Measurements from ENCODE around the gene FN3KRP.

FN3KRP gene, protein sequence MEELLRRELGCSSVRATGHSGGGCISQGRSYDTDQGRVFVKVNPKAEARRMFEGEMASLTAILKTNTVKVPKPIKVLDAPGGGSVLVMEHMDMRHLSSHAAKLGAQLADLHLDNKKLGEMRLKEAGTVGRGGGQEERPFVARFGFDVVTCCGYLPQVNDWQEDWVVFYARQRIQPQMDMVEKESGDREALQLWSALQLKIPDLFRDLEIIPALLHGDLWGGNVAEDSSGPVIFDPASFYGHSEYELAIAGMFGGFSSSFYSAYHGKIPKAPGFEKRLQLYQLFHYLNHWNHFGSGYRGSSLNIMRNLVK

DNA sequence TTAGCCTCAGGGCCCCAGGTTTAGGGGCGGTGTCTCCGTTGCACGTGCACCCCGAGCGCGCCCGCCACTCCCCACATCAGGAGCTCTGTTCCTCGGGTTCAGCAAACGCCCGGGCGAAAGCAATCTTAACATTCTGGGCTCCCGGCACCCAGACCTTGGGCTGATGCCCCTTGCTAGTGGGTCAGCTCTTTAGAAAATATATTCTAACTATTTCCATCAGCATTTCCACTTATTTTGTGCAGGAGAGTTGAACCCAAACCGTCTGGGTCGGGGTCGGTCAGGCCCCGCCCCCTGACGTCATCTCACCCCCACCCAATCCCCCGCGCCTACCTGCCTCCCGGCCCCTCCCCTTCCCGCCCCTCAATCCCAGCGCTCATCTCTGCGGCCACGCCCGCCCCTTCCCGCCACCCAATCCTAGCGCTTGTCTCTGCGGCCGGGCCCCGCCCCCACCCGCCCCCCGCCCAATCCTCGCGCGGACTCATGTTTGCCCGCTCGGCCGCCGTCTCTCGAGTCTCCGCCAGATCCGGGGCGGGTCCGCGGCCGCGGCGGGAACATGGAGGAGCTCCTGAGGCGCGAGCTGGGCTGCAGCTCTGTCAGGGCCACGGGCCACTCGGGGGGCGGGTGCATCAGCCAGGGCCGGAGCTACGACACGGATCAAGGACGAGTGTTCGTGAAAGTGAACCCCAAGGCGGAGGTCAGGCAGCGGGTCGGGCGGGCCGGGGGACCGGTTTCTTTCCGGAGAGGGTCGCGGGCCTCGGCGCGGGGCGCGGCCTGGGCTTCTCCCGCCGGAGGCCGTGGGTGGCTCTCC, at the start of gene FN3KRP:
TSS of gene FN3KRP (plus strand) at position 504 of the 808 bp plus-strand sequence. CDS start at position 554, 50 bp downstream.
- FAIRE-seq, result no peak
- DNase-seq (ENCODE audit: low spot score), result peak; percentile 62

- DNase-seq (ENCODE audit: low spot score) (no peak), FAIRE-seq (no peak)
Observed at GRCh38 chr17:82666931-82667667, 49.4 kb upstream of the FN3KRP start.

GRCh38 chr17:82667668-82668000, 48.9 kb upstream of the FN3KRP start:
- no peak for FAIRE-seq
- DNase-seq (ENCODE audit: low spot score), result no peak

DNA sequence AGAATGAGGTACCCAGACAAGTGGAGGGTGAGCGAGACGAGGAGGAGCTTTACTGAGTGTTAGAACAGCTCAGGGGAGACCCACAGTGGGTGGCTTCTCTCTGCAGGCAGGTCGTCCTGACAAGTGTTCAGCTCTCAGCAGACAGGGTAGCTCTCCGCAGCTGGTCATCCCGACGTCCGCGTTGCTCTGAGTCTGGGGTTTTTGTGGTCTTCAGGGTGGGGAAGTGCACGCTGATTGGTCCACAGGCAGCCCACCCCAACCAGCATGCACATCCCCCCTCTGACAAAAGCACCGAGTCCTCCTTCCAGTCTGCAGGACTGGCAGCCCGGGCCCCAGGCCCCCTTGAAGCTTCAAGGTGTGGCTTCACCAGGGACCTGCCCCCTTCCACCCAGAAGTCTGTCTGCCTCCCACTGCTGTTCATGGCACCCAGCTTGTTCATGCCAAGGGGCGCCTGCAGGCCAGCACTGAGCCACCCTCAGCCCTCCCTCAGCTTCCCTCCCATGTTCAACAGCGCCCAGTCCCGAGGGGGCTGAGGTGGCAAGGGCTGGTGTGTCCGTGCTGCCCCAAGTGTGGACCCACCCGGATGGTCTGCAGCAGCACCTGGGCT, 48.4 kb upstream of the FN3KRP start:
- FAIRE-seq, result no peak
- DNase-seq (ENCODE audit: low spot score), result no peak

- no peak for DNase-seq (ENCODE audit: low spot score)
- no peak for FAIRE-seq
Observed at GRCh38 chr17:82668631-82669099, 47.8 kb upstream of the FN3KRP start.

- DNase-seq (ENCODE audit: low spot score) (no peak), FAIRE-seq (no peak)
Observed at GRCh38 chr17:82670661-82671450, 45.6 kb upstream of the FN3KRP start.

DNA sequence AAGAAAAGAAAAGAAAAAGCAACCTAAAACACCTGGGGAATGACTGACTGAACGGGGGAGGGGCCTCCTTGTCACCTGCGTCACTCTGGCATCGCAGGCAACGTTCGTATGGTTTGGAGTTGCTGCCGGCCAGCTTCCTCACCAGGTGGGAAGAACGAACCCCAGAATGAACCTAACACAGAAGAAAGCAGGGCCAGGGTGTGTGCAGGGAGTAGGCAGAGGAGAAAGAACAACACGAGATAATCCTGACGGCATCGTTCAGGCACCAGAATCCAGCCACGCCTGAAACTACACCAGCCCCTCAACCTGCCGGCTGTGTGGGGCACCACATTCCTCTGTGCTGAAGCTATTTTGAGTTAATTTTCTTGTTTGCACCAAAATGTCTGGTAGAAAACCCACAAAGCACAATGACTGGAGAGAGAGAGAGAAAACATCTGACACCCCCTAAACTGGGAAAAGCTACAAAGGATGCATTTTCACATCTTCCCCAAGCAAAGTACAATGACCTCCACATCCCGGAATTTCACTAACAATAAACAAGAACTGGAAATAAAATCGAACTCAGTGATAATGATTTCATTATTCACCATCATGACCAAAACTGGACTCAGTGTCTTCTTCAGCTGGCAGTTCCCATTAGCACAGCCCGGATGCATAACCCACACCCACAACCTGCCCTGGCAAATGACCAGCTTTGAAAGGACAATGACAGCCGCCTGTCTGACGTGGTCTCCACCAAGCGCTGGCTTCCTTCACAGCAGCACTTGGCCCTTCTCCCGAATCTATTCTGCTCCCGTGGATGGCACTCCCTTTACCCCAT, 41.6 kb upstream of the FN3KRP start:
- FAIRE-seq, result no peak
- DNase-seq (ENCODE audit: low spot score), result no peak

DNA sequence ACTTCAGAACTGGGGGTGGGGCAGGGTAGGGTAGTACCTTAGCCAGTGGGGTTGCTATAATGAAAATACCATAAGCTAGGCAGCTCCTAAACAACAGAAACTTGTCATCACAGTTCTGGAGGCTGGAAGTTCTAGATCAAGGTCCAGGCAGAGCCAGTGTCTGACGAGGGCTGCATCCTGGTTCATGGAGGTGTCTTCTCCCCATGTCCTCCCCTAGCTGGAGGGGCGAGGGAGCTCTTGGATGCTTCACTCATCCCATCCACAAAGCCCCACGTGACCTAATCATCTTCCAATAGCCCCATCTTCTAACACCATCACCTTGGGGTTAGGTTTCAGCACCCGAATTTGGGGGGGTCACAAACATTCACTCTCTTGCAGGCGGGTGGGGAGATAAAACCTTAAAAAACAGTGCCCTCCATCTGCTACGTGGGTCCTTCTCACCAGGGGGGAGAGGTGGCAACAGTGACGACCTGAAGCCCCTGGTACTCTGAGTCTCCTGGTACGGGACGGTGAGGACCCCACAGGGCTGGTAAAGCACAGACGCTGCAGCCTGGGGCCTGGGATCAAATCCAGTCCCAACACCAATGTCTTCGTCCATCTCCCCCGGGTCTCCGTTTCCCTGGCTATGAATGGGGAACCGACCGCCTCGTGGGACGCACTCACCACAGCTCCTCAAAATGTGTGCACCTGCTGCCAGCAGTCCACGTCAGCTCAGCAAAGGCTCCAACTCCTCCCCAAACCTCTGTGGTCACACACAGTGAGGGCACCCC, 40.8 kb upstream of the FN3KRP start:
- FAIRE-seq (no peak), DNase-seq (ENCODE audit: low spot score) (no peak)

DNA sequence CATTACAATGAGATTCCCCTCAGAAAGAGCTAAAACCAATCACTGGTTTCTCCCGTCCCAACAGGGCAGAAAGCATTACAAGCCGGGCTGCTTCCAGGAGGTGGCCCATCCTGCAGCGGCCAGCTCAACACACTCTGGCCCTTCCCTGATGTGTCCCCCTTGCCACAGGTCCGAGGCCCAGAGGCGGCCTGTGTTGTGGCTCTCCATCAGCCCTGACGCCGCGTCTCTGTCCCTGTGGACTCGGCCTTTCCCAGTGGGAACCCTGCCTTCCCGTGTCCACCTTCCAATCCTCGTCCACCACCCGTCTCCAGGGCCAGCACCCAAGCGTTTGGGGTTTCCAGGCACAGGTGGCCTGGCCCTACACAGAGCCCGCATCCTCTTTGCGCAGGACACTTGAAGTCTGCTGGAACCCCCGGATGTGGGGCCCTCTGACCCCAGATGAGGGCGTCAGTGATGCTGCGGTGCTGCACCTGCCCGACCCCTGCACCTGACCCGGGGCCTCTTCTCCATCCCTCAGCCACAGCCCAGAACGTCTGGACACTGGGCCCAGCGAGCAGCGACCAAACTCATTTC, 39.1 kb upstream of the FN3KRP start:
- FAIRE-seq (no peak), DNase-seq (ENCODE audit: low spot score) (no peak)

DNA sequence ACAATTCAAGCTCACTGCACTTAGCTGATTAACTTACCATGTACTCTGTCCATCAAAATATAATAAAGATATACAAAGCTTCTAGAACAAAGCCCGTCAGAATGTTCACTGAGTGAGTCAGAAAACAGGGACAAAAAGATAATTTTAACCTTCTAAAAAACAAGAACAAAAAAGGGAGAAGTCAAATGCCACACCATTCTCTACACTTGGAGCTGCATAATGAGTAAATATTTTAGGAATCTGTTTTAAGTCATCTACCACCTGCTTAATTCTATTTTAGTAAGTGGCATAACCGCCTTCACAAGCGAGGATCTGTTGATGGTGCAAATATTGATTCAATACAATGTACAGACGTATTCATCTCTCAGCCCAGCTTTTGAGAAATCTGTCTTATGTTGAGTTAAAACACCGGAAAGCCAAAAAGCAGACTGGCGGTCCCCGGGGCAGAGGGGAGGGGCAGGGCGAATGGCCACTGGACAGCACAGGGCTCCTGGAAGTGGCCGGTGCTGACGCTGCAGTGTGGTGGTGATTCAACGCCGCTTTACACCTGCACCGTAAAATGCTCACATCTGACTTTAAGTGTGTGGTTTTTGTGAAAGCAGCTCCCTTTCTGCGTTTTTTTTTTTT, 38.1 kb upstream of the FN3KRP start:
- no peak for FAIRE-seq
- no peak for DNase-seq (ENCODE audit: low spot score)

DNA sequence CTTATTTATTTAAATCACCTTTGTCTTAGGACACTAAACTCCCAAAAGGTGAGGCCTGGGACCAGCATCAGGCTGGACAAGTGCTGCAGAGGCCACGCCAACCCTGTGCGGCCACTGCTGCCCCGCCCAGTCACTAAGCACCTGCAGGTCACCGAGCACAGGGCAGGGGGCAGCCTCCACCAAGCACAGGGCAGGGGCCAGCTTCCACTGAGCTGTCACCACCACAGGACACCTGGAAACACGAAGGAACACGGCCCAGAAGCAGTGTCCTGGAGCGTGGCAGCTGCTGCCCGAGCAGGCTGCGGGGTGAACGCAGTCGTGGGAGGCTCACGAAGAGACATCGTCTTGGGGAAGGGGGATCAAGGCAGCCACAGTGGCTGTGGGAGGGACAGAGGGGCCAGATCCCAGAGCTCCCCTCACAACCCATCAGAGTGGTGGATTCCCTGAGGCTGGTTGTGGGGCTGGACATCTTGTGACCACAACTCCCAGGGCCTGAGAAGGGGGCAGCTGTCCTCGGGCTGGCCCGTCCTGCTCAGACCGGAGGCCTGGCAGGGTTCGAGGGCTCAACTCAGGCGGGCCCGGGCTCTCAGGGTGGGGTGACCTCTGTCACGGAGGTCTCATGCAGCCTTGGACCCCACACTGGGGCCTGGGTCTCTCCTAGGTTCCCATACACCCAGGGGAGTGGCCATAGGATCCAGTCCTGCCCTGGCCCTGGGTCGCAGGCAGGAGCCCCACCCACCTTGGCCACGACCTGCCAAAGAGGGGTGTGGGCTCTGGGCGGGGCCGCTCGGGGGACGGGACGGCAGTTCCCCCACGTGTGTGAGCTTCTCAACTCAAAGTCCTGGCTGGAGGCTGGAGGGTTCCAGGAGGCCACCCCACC, 36.7 kb upstream of the FN3KRP start:
- FAIRE-seq (no peak), DNase-seq (ENCODE audit: low spot score) (no peak)

DNA sequence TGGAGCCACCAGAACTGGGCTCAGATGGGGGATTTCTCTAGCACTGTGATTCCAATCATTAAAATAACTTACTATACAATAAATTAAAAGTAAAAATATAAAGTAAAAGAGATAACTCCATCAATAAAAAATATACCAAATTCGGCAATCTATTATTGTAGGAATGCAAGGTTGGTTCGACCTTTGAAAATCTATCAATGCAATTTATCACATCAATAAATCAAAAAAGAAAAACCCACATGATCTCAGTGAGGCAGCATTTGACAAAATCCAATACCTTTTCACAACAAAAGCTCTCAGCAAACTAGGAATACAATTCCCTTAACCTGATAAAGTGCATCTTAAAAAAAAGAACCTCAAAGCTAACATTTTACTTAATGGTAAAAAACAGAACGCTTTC, 35.0 kb upstream of the FN3KRP start:
- no peak for DNase-seq (ENCODE audit: low spot score)
- no peak for FAIRE-seq

GRCh38 chr17:82683534-82683933, 33.0 kb upstream of the FN3KRP start:
- FAIRE-seq, result no peak
- no peak for DNase-seq (ENCODE audit: low spot score)

DNA sequence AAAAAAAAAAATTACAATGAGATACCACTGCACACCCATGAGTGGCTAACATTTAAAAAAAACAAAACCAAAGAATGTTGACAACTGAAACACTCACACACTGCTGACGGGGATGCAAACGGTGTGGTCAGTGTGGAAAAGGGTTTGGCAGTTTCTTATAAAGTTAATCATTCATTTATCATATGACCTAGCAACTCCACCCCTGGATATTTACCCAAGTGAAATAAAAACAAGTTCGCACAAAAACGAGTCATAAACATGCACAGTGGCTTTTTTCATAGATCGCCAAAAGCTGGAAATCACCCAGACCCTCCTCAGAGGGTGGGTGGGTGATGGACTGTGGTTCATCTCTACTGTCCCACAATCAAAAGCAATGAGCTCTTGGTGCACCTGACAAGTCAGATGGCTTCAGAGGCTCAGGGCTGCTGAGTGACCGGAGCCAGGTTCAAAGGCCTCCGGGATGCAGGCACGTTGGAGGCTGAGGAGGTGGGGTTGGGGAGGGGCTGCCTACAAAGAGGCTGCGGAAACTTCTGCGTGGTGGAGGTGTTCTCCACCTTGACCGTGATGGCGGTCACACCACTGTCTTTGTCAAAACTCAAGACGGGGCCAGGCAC, 32.2 kb upstream of the FN3KRP start:
- FAIRE-seq (peak; percentile 77), DNase-seq (ENCODE audit: low spot score) (peak; percentile 38)

DNA sequence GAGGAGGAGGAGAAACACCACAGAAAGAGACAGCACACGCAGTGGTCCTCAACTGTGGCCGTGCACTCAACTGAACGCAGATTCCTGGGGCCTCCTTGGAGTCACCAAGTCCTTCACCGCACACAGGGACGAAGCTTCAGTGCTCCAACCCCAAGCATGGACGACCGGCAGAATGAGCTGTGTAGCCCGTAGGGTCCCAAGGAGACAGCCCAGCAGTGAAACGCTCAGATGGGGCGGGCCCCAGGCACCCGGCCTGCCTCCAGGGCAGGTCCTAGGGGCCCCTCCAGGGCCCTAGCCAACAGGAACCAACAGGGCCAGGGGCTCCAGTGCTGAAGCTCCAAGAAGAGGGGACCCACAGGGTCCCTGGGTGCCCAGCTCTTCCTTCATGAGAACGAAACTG, 31.2 kb upstream of the FN3KRP start:
- FAIRE-seq (no peak), DNase-seq (ENCODE audit: low spot score) (no peak)

- no peak for FAIRE-seq
Observed at GRCh38 chr17:82686366-82687324, 29.9 kb upstream of the FN3KRP start.

More at GRCh38 chr17:82686366-82687324, 29.9 kb upstream of the FN3KRP start:
- no peak for DNase-seq (ENCODE audit: low spot score)

Measured in RCC 7860 (cell line).